Fibroblast of peridontal ligament (primary cell): Measurements from ENCODE around the gene SMYD3.
"Not testable (repeated sequence)": the region's sequence is repeated elsewhere in the genome, so short reads cannot be mapped to it uniquely, and the experiment has no call there.

Experiments used
- DNase-seq: peaks from one replicate; pipeline ENCODE4 v3.0.0-alpha.2; 2010; ENCODE audit errors: extremely low read depth

SMYD3 gene

DNA sequence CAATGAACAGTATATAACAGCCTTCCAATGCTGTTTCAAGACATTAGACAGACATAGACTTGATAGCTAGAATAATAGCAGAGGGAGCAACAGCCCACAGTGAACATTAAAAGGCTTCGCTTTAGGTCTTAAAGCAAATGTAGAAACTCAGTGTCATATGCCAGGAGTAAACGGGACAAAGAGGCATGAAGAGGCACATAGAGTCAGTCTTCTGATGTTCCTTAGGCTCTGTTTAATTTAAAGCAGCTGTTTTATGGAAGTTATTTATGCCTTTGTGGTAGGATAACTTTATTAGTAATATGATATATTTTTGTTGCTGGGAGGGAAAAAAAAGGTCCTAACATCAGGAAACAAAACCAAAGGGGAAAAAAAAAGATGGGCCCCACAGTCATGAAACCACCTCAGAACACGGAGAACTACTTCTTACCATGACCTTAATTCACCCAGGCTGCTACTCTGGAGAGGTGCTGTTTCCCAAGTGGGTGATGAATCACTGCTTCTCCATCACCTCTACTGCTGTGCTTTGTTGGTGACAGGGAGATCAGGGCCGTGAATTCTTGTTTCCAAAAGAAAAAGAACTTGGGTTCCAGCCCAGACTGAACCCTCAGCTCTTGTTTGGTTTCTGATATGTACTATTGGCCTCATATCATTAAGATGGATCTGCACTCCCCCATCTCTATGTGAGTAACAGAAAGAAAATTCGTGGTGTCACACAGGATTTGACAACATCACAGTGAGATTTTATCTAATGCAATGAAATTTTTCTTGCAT, 735.4 kb downstream of the SMYD3 start:
- peak; percentile 88 for DNase-seq

GRCh38 chr1:245770156-245770555, 736.9 kb downstream of the SMYD3 start:
- no peak for DNase-seq

DNA sequence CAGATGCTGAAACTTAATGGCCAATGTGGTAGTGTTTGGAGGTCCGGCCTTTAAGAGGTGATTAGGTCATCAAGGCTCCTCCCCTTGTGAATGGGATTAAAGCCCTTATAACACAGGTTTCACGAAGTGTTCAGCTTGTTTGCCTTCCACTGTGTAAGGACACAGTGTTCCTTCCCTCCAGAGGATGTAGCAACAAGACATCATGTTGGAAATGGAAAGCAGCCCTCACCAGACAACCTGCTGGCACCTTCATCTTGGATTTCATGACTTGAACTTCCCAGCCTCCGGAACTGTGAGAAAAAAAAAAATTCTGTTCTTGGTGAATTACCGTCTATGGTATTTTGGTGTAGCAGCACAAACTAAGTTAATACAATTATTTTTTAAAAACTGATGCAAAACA, 738.5 kb downstream of the SMYD3 start:
- no peak for DNase-seq

- DNase-seq, result peak; percentile 68
Observed at GRCh38 chr1:245765230-245766000, 741.7 kb downstream of the SMYD3 start.

GRCh38 chr1:245763873-245764331, 743.2 kb downstream of the SMYD3 start:
- no peak for DNase-seq

GRCh38 chr1:245762396-245762910, 744.6 kb downstream of the SMYD3 start:
- no peak for DNase-seq

GRCh38 chr1:245760301-245760700, 746.8 kb downstream of the SMYD3 start:
- DNase-seq, result no peak

DNA sequence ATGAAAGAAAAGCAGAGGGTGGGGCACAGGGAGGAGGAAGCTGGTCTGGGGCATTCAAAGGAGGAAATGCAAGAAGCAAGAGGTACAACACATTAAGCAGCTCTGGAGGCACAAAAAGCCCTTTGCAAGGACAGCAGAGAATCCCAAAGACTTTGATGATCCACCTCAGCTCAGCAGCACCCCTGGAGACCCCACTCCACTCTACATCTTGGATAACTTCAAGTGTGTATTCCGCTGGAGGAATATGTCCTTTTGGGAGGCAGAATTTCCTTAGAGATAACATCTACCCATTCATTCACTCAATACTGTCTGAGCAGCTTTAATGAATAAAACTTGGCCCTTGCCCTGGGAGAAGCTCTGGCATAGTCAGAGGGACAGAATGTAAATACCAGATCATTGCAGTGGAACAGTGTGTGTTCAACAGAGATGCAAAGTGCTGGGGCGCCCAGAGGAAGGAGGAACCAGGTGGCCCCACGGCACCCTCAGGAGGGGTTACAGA, 752.6 kb downstream of the SMYD3 start:
- no peak for DNase-seq

GRCh38 chr1:245753807-245754206, 753.3 kb downstream of the SMYD3 start:
- no peak for DNase-seq

- DNase-seq, result no peak
Observed at GRCh38 chr1:245752561-245752960, 754.5 kb downstream of the SMYD3 start.

GRCh38 chr1:245751726-245752470, 755.2 kb downstream of the SMYD3 start:
- DNase-seq, result peak; percentile 44

DNA sequence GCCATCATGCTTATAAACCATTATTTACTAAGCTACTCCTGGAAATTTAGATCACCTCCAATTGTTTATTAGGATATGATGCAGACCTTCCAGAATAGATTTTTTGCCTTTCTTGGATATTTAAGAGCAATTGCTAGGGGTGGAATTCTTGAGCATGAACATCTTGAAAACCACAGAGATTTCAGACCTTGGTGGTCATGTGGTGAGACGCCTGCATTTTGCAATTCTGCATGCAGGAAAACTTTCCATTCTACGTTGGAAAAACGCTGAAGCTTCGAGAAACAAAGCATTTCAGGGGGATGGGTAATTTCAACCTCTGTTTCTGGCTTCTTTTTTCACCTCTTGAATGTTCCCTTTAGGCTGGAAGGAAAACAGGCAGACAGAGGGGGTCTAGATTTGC, 756.0 kb downstream of the SMYD3 start:
- DNase-seq, result peak; percentile 87

DNA sequence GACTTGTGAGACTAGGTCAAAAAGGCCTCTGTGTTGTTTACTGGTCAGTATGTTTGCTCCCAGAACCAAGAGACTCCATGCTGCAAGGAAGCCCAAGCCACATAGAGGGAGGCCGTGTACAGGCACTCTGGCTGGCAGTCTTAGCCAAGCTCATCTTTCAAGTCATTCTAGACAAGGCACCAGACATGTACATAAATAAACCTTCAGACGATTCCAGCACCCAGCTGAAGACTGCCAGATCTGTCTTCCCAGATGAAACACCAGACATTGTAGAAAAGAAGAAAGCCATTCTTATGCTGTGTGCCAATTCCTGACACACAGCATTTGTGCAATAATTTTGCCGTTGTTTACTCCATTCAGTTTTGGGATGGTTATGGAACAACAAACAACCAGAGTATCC, 756.8 kb downstream of the SMYD3 start:
- DNase-seq, result no peak

DNA sequence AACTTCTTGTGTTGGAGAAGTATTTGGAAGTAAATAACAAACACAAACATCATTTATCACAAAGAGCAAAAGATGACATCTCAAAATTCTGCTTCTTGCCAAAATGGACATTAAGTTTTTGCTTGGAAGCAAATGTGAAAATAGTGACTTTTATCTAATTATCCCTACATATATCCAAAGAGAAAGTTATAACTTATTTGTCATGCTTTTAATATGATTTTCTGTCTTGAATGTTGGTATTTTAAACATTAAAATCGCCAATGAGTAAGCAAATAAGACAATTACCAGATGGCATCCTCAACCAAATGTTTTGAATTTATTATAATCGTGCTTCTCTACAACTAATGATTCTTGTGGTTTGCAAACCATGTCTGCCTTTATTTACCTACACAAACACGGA, 758.0 kb downstream of the SMYD3 start:
- DNase-seq, result no peak

DNA sequence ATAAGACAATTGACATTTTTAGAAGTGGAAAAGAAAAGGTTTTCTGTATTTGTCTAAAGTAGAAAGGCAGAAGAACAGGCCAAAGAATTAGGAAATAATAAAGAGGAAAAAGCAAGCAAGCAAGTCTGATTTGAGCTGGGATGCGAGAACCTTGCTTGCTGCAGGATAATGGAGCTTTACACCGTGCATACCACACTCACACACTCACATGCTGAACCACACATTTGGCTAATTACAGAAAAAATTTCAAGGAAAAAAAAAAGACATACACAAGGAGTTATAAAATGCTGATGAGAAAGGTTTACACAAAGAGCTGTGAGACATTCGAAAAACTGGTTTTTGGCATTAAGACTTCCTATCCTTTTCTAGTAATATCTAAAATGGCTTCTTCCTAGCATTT, 758.4 kb downstream of the SMYD3 start:
- DNase-seq, result no peak

DNA sequence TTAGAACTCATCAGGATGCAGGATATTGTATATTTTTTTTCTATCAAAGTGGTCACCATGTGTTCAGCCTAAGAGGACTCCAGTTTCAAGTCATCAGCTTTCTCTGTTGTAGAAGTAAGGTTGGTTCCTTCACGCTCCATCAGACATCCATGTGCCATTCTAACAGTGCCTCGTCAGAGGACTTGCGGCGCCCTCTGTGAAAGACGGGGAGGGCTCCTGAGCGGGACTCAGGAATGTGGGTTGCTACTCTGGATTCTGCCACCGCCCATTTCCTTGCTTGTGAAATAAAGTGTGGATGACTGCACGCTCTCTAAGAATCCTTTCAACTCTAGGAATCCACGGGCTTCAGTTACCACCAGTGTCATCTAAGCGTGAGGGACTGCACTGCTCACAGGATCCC, 758.8 kb downstream of the SMYD3 start:
- DNase-seq, result no peak

- DNase-seq, result peak; percentile 17
Observed at GRCh38 chr1:245742896-245743295, 764.2 kb downstream of the SMYD3 start.

- not testable (repeated sequence) for DNase-seq
Observed at GRCh38 chr1:245740336-245740735, 766.7 kb downstream of the SMYD3 start.

DNA sequence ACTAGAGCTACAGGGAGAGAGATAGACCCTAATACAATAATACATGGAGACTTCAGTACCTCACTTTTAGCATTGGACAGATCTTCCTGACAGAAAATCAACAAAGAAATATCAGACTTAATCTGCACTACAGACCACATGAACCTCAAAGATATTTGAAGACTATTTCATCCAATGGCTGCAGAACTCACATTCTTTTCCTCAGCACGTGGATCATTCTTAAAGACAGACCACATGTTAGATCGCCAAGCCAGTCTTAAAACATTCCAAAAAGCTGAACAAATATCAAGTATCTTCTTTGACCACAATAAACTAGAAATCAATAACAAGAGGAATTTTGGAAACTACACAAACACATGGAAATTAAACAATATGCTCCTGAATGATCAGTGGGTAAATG, 776.3 kb downstream of the SMYD3 start:
- DNase-seq, result no peak

- not testable (repeated sequence) for DNase-seq
Observed at GRCh38 chr1:245728035-245728434, 779.0 kb downstream of the SMYD3 start.

GRCh38 chr1:245721488-245721887, 785.6 kb downstream of the SMYD3 start:
- DNase-seq, result no peak

GRCh38 chr1:245718951-245719350, 788.1 kb downstream of the SMYD3 start:
- DNase-seq, result no peak
